Keratinocyte (primary cell): ENCODE measurements around the gene DGKQ.

Experiments used
- EZH2 ChIP-seq: IDR thresholded peaks from one replicate; pipeline ENCODE4 v1.6.1; 2012; ENCODE audit warnings: inconsistent platforms, mild to moderate bottlenecking, low read length, moderate library complexity
- TF ChIP-seq, protein P1 (sequence below), 3 experiments: IDR thresholded peaks in 1 of 3; conservative IDR thresholded peaks in 1 of 3; optimal IDR thresholded peaks in 1 of 3; 2 replicates in 2 of 3; 3 replicates in 1 of 3; pipeline versions ENCODE3 to v1.5.1; 2011; ENCODE audit warnings: low read length in 3 of 3, mild to moderate bottlenecking in 3 of 3, moderate library complexity in 2 of 3, control low read depth in 1 of 3, inconsistent platforms in 1 of 3; ENCODE audit not compliant: insufficient read depth in 2 of 3; ENCODE audit errors: extremely low read depth in 1 of 3

- TF ChIP-seq, protein P1, sequence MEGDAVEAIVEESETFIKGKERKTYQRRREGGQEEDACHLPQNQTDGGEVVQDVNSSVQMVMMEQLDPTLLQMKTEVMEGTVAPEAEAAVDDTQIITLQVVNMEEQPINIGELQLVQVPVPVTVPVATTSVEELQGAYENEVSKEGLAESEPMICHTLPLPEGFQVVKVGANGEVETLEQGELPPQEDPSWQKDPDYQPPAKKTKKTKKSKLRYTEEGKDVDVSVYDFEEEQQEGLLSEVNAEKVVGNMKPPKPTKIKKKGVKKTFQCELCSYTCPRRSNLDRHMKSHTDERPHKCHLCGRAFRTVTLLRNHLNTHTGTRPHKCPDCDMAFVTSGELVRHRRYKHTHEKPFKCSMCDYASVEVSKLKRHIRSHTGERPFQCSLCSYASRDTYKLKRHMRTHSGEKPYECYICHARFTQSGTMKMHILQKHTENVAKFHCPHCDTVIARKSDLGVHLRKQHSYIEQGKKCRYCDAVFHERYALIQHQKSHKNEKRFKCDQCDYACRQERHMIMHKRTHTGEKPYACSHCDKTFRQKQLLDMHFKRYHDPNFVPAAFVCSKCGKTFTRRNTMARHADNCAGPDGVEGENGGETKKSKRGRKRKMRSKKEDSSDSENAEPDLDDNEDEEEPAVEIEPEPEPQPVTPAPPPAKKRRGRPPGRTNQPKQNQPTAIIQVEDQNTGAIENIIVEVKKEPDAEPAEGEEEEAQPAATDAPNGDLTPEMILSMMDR (optimal IDR thresholded peaks at IDR 0.05 in 1 of 3, IDR thresholded peaks at IDR 0.05 in 1 of 3, conservative IDR thresholded peaks at IDR 0.05 in 1 of 3; ENCODE audit: extremely low read depth in 1 of 3, insufficient read depth in 2 of 3, low read length in 3 of 3): no peak
- TF ChIP-seq EZH2: no peak
Measured at GRCh38 chr4:965048-965765, 8.2 kb downstream of the DGKQ start.
